HEK293 (cell line): Measurements from ENCODE around the gene OLA1.

Source experiments
- CTCF ChIP-seq: fragments of 450-650 bp; formaldehyde crosslinking; IDR thresholded peaks from 2 replicates; pipeline ENCODE4 v1.5.1; 2016; ENCODE audit warnings: missing biosample characterization, missing genetic modification characterization
- MEIS1 ChIP-seq: sonication (generic); formaldehyde crosslinking; IDR thresholded peaks from 2 replicates; pipeline ENCODE4 v1.8.1; 2022; ENCODE audit warnings: missing genetic modification reagents, mild to moderate bottlenecking, borderline replicate concordance
- YY1 ChIP-seq: fragments of 450-650 bp; formaldehyde crosslinking; IDR thresholded peaks from 2 replicates; pipeline ENCODE4 v1.5.1; 2018; ENCODE audit warnings: missing biosample characterization, missing genetic modification characterization
- ZEB2 ChIP-seq: fragments of 450-650 bp; formaldehyde crosslinking; IDR thresholded peaks from 2 replicates; pipeline ENCODE4 v1.5.1; 2016; ENCODE audit warnings: missing biosample characterization, missing genetic modification characterization
- ZFP41 ChIP-seq: fragments of 450-650 bp; formaldehyde crosslinking; IDR thresholded peaks from 2 replicates; pipeline ENCODE4 v1.5.1; 2016; ENCODE audit warnings: missing biosample characterization, missing genetic modification characterization, borderline replicate concordance
- ZNF146 ChIP-seq: fragments of 450-650 bp; formaldehyde crosslinking; IDR thresholded peaks from 2 replicates; pipeline ENCODE4 v1.5.1; 2016; ENCODE audit warnings: missing biosample characterization, missing genetic modification characterization
- ZNF768 ChIP-seq: fragments of 450-650 bp; formaldehyde crosslinking; IDR thresholded peaks from 2 replicates; pipeline ENCODE4 v1.5.1; 2018; ENCODE audit warnings: missing biosample characterization, mild to moderate bottlenecking, missing genetic modification characterization

- TF ChIP-seq ZNF768 (tag by site-specific recombination) (no peak), MEIS1 (no peak), ZFP41 (tag by site-specific recombination) (no peak), YY1 (no peak), CTCF (no peak), ZNF146 (tag by site-specific recombination) (no peak), ZEB2 (no peak)
These were observed 220.4 kb downstream of the OLA1 start for GRCh38 chr2:174027956-174028355.
